Sciatic nerve (tissue), 2 donors: ENCODE measurements around the gene WWOX. TPM values are rescaled to one million over a fixed set of nuclear protein-coding genes. Genes with fewer than 3 reads are reported as not detected.
A peak's percentile ranks its signal among the peaks of the same experiment; 100 is the strongest.

Experiments
- ATAC-seq: fragments of 200-7000 bp; cut with Tn5 transposase; one replicate; pipeline ENCODE4 v1.9.1; 2020; ENCODE audit warnings: mild to moderate bottlenecking, moderate library complexity
- DNase-seq: peaks from one replicate; pipeline ENCODE4 v3.0.0-alpha.2; 2020; ENCODE audit warnings: low spot score
- intact Hi-C: fragments of 100-400 bp; cut with DNase I; formaldehyde crosslinking; loops from one replicate; pipeline ENCODE4 v1.14.2; 2022
- total RNA-seq: library from RNA; stranded (reverse); fragmentation: NEBNext Ultra II Directional; extraction: Animal tissue kit (Norgen Biotek cat#: 25700); gene quantifications from one replicate; pipeline ENCODE4 v1.2.1, GENCODE V29; 2021
- donor health status: DM: no; HTN: no; CAD: no.
- donor health status: DM: no; HTN: no; CAD: no.

The WWOX gene
- total RNA-seq, 1 donor from 2014 or later = 30.7 TPM

GRCh38 chr16:78994135-78994745 is 894.8 kb downstream of the WWOX start:
- intact Hi-C loops = no loop called here
- ATAC-seq (no peak), DNase-seq (no peak)

- no peak for ATAC-seq
- intact Hi-C loops = no loop called here
- DNase-seq = no peak
Measured at GRCh38 chr16:78995441-78995840, 896.0 kb downstream of the WWOX start.

GRCh38 chr16:78996790-78997189 is 897.3 kb downstream of the WWOX start:
- intact Hi-C loops = no loop called here
- DNase-seq (no peak), ATAC-seq (no peak)

- DNase-seq (no peak), ATAC-seq (no peak)
- intact Hi-C loops = no loop called here
Measured at GRCh38 chr16:78998879-78999278, 899.4 kb downstream of the WWOX start.

- no peak for DNase-seq
- intact Hi-C loops = no loop called here
- ATAC-seq = no peak
Measured at GRCh38 chr16:79001156-79001967, 901.9 kb downstream of the WWOX start.

- intact Hi-C loops = no loop called here
- ATAC-seq (no peak), DNase-seq (no peak)
Measured at GRCh38 chr16:79003026-79003609, 903.7 kb downstream of the WWOX start.

GRCh38 chr16:79004309-79004708 is 904.9 kb downstream of the WWOX start:
- intact Hi-C loops = no loop called here
- ATAC-seq (peak; percentile 42), DNase-seq (no peak)

- no peak for DNase-seq
- intact Hi-C loops = no loop called here
- no peak for ATAC-seq
Measured at GRCh38 chr16:79005096-79005495, 905.6 kb downstream of the WWOX start.

GRCh38 chr16:79006206-79006605 is 906.8 kb downstream of the WWOX start:
- ATAC-seq = no peak
- DNase-seq = no peak
- intact Hi-C loops = no loop called here

- DNase-seq = no peak
- no peak for ATAC-seq
- intact Hi-C loops = no loop called here
Measured at GRCh38 chr16:79006765-79007164, 907.3 kb downstream of the WWOX start.

GRCh38 chr16:79007614-79008013 is 908.2 kb downstream of the WWOX start:
- intact Hi-C loops = no loop called here
- DNase-seq (no peak), ATAC-seq (no peak)

- ATAC-seq (no peak), DNase-seq (no peak)
- intact Hi-C loops = no loop called here
Measured at GRCh38 chr16:79008036-79008868, 908.8 kb downstream of the WWOX start.

- DNase-seq (no peak), ATAC-seq (no peak)
- intact Hi-C loops = no loop called here
Measured at GRCh38 chr16:79008869-79009179, 909.4 kb downstream of the WWOX start.

- ATAC-seq (no peak), DNase-seq (no peak)
- intact Hi-C loops = no loop called here
Measured at GRCh38 chr16:79009896-79010295, 910.4 kb downstream of the WWOX start.

- no peak for ATAC-seq
- intact Hi-C loops = no loop called here
- DNase-seq = no peak
Measured at GRCh38 chr16:79011282-79011681, 911.8 kb downstream of the WWOX start.

GRCh38 chr16:79012671-79013434 is 913.4 kb downstream of the WWOX start:
- ATAC-seq = no peak
- intact Hi-C loops = no loop called here
- DNase-seq = no peak

- DNase-seq = no peak
- intact Hi-C loops = no loop called here
- no peak for ATAC-seq
Measured at GRCh38 chr16:79013930-79014660, 914.6 kb downstream of the WWOX start.

GRCh38 chr16:79018650-79019429 is 919.4 kb downstream of the WWOX start:
- no peak for ATAC-seq

More at GRCh38 chr16:79018650-79019429, 919.4 kb downstream of the WWOX start:
- no peak for DNase-seq
- intact Hi-C loops = no loop called here
